B cell (primary cell): Measurements from ENCODE around the gene LRG1.

Experiments used
- EZH2 ChIP-seq: IDR thresholded peaks from 2 replicates; pipeline ENCODE4 v1.6.1; 2012; ENCODE audit warnings: borderline replicate concordance, low read depth, mild to moderate bottlenecking, moderate library complexity, low read length; ENCODE audit not compliant: insufficient read depth, poor library complexity, severe bottlenecking
- TF ChIP-seq, protein P1 (sequence below): fragments of 200-600 bp; IDR thresholded peaks from one replicate; pipeline ENCODE4 v1.8.0; 2022; ENCODE audit warnings: antibody characterized with exemption, mild to moderate bottlenecking

- TF ChIP-seq, protein P1, sequence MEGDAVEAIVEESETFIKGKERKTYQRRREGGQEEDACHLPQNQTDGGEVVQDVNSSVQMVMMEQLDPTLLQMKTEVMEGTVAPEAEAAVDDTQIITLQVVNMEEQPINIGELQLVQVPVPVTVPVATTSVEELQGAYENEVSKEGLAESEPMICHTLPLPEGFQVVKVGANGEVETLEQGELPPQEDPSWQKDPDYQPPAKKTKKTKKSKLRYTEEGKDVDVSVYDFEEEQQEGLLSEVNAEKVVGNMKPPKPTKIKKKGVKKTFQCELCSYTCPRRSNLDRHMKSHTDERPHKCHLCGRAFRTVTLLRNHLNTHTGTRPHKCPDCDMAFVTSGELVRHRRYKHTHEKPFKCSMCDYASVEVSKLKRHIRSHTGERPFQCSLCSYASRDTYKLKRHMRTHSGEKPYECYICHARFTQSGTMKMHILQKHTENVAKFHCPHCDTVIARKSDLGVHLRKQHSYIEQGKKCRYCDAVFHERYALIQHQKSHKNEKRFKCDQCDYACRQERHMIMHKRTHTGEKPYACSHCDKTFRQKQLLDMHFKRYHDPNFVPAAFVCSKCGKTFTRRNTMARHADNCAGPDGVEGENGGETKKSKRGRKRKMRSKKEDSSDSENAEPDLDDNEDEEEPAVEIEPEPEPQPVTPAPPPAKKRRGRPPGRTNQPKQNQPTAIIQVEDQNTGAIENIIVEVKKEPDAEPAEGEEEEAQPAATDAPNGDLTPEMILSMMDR = no peak
- no peak for TF ChIP-seq EZH2
Measured at GRCh38 chr19:4503132-4503824, 36.6 kb downstream of the LRG1 start.
